Thyroid gland (tissue), 4 donors: ENCODE results near the gene CATSPERZ. TPM values are rescaled to one million over a fixed set of nuclear protein-coding genes. Genes with fewer than 3 reads are reported as not detected.

Source experiments
- DNase-seq, 2 donors: peaks; one replicate each; pipeline ENCODE4 v3.0.0-alpha.2; 2019
- H3K27ac ChIP-seq, 3 donors: fragments of 200-600 bp; sonication (generic); 1 replicate in 2 of 3; 2 replicates in 1 of 3; pipeline ENCODE4 v1.5.1; 2016 to 2019; ENCODE audit warnings: mild to moderate bottlenecking in 1 of 3, moderate library complexity in 1 of 3
- H3K27me3 ChIP-seq: fragments of 200-600 bp; sonication (generic); one replicate; pipeline ENCODE4 v1.5.1; 2019
- H3K36me3 ChIP-seq, 2 donors: fragments of 200-600 bp; sonication (generic); one replicate each; pipeline ENCODE4 v1.5.1; 2016 to 2019
- H3K4me1 ChIP-seq, 2 donors: fragments of 200-600 bp; sonication (generic); one replicate each; pipeline ENCODE4 v1.5.1; 2017 to 2019
- H3K4me3 ChIP-seq, 3 donors: fragments of 200-600 bp; sonication (generic); replicated peaks in 1 of 3; 1 replicate in 2 of 3; 2 replicates in 1 of 3; pipeline ENCODE4 v1.5.1; 2016; ENCODE audit warnings: mild to moderate bottlenecking in 1 of 3
- H3K9me3 ChIP-seq: fragments of 200-600 bp; sonication (generic); one replicate; pipeline ENCODE4 v1.5.1; 2017
- POLR2A ChIP-seq, 2 donors: fragments of 450-650 bp; IDR thresholded peaks; one replicate each; pipeline ENCODE4 v1.6.1; 2017; ENCODE audit warnings: antibody characterized with exemption in 2 of 2, mild to moderate bottlenecking in 2 of 2, moderate library complexity in 1 of 2
- WGBS, 2 donors: methylation state at CpG; one replicate each; pipeline ENCODE4 v1.1.5; 2017; 5-methylcytosine and 5-hydroxymethylcytosine counted together
- intact Hi-C: fragments of 100-400 bp; cut with DNase I; formaldehyde crosslinking; loops from one replicate; pipeline ENCODE4 v1.15.1; 2023
- total RNA-seq, 4 donors: library from RNA; depleted of rRNA; stranded (reverse); fragments of >200 nt; gene quantifications; one replicate each; pipeline ENCODE4 v1.2.3, GENCODE V29; 2016
- TF ChIP-seq, protein P1 (sequence below), 6 experiments: fragments of 200-600 bp in 3 of 6; fragments of 450-650 bp in 3 of 6; sonication (generic) in 3 of 6; IDR thresholded peaks; one replicate each; pipeline ENCODE4 v1.5.1; 2016 to 2019; ENCODE audit warnings: antibody characterized with exemption in 6 of 6, mild to moderate bottlenecking in 2 of 6, inconsistent platforms in 1 of 6, moderate library complexity in 1 of 6

The CATSPERZ gene
- total RNA-seq, 4 donors from 2014 or later: 1.0 to 3.1 TPM; not detected in 2

DNA sequence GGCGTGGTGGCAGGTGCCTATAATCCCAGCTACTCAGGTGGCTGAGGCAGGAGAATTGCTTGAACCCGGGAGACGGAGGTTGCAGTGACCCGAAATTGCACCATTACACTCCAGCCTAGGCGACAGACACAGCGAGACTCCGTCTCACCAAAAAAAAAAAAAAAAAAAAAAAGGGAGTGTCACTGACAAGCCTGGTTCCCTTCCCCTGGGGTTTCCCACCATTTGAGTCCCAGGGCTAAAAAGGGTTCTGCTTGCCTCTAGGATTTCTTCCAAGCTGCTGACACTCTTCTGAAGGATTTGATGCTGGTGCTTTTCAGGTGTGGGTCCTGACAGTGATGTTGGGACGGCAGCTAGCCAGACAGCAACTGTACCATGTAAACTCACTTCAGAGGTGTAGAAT, 38.6 kb downstream of the CATSPERZ start:
- DNase-seq: no peak
- no peaks in the 10 kb centered on the region for H3K27me3 ChIP-seq
- H3K4me3 ChIP-seq: no peak overlapping the region
- H3K36me3 ChIP-seq: no peaks in the 10 kb centered on the region
- no peaks in the 10 kb centered on the region for H3K9me3 ChIP-seq
- peaks cover 5 to 24% of the 10 kb centered on the region in 2 donors for H3K4me1 ChIP-seq
- intact Hi-C loops: no loop called here
- 65 to 84% methylated on average over 8 of the region's 8 CpGs for WGBS, 2 donors
- peak overlapping the region in 1 of 3 donors; percentile 30 for H3K27ac ChIP-seq
- TF ChIP-seq, protein P1, sequence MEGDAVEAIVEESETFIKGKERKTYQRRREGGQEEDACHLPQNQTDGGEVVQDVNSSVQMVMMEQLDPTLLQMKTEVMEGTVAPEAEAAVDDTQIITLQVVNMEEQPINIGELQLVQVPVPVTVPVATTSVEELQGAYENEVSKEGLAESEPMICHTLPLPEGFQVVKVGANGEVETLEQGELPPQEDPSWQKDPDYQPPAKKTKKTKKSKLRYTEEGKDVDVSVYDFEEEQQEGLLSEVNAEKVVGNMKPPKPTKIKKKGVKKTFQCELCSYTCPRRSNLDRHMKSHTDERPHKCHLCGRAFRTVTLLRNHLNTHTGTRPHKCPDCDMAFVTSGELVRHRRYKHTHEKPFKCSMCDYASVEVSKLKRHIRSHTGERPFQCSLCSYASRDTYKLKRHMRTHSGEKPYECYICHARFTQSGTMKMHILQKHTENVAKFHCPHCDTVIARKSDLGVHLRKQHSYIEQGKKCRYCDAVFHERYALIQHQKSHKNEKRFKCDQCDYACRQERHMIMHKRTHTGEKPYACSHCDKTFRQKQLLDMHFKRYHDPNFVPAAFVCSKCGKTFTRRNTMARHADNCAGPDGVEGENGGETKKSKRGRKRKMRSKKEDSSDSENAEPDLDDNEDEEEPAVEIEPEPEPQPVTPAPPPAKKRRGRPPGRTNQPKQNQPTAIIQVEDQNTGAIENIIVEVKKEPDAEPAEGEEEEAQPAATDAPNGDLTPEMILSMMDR (IDR thresholded peaks at IDR 0.05): no peak
- no peak for TF ChIP-seq POLR2A (IDR thresholded peaks at IDR 0.05)

DNA sequence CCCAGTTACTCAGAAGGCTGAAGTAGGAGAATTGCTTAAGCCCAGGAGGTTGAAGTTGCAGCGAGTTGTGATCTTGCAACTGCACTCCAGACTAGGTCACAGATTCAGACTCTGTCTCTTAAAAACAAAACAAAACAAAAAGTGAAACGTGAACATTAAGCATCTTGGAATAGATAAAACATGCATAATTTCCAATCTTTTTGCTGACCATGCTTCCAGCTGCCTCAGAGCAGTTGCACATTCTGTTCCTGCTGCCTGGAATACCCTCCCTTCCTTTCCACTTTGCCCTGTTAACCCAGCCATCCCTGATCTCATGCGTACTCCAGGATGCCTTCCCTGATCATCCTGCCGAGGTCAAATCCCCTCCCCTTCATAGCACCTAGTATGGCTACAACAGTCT, 39.1 kb downstream of the CATSPERZ start:
- no peaks in the 10 kb centered on the region for H3K36me3 ChIP-seq
- intact Hi-C loops: no loop called here
- peaks cover 5 to 24% of the 10 kb centered on the region in 2 donors for H3K4me1 ChIP-seq
- H3K27me3 ChIP-seq: no peaks in the 10 kb centered on the region
- no peak for TF ChIP-seq POLR2A (IDR thresholded peaks at IDR 0.05)
- TF ChIP-seq, protein P1 (IDR thresholded peaks at IDR 0.05): no peak
- no peaks in the 10 kb centered on the region for H3K9me3 ChIP-seq
- no peak overlapping the region for H3K27ac ChIP-seq
- WGBS, 2 donors: 71 to 83% methylated on average over 4 of the region's 4 CpGs
- H3K4me3 ChIP-seq: no peak overlapping the region
- DNase-seq: no peak

DNA sequence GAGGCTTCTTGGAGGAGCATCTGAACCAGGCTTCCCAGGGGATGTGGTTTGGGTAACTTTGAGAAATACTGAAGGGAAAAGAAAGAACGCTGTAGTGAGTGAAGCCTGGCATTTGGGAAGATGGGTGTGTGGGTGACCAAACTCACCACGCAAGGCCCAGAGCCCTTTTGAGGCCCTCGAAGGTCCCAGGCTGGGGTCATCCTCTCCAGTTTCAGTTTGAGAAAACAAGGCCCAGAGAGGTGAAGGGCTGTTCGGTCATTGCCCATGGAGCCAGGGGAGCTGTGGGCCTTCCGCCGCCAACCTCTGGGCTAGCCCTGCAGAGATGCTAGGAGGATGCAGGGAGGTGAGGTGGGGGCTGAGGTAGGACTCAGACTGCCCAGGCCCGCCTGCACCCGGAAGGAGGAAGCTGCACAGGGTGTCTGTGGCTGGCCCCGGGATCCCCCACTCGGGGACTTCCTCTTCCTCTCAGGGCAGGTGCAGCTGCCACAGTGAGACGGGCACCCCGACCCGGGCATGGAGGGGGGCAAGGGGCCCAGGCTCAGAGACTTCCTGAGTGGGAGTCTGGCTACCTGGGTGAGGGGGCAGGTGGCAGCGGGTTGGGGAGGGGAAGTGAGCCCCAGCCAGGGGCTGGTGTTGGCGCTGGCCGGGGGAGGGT, 39.7 kb downstream of the CATSPERZ start, which contains the start of gene CCDC88B:
TSS of gene CCDC88B (plus strand) at position 451 of the 655 bp plus-strand sequence. CDS start at position 514, 63 bp downstream.
- no peak for DNase-seq
- intact Hi-C loops: no loop called here
- Histone ChIP-seq H3K27ac (no peak within 1 kb of the TSS), H3K27me3 (no peaks in the 10 kb centered on the region), H3K36me3 (no peaks in the 10 kb centered on the region), H3K4me1 (peaks cover 2 to 24% of the 10 kb centered on the region in 2 donors), H3K9me3 (no peaks in the 10 kb centered on the region), H3K4me3 (no peak within 1 kb of the TSS)
- no peak for TF ChIP-seq POLR2A (IDR thresholded peaks at IDR 0.05)
- TF ChIP-seq, protein P1 (IDR thresholded peaks at IDR 0.05): no peak
- WGBS, 2 donors: 80 to 90% methylated on average over 16 of the region's 16 CpGs

DNA sequence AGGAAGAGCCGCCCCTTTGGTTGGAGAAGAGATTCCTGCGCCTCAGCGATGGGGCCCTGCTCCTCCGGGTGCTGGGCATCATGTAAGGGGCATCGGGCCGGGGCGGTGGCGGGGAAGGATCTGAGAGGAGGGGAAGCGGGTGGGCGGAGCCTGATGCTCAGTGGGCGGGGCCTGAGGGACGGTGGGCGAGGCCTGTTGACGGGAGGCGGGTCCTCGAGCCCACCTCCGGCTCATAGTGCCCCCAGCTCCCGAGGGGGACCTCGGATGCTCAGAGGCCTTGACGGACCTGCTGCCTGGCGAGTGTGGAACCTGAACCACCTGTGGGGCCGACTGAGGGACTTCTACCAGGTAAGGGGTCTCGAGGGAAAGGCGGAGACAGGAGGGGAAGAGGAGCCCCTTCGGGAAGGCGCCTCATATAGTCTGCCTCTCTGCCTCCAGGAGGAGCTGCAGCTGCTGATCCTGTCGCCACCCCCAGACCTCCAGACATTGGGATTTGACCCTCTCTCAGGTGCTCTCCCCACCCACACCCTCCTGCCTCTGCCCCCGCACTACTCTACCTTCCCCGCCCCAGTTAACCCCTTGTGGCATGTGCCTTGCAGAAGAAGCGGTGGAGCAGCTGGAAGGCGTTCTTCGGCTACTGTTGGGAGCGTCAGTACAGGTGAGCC, 40.6 kb downstream of the CATSPERZ start:
- 45 to 47% methylated on average over 20 to 33 of the region's 33 CpGs for WGBS, 2 donors
- H3K36me3 ChIP-seq: no peaks in the 10 kb centered on the region
- H3K4me1 ChIP-seq: peaks cover 0 to 20% of the 10 kb centered on the region in 2 donors
- no peak overlapping the region for H3K4me3 ChIP-seq
- no peaks in the 10 kb centered on the region for H3K9me3 ChIP-seq
- intact Hi-C loops: no loop called here
- H3K27ac ChIP-seq: no peak overlapping the region
- DNase-seq: no peak
- TF ChIP-seq POLR2A (IDR thresholded peaks at IDR 0.05): no peak
- TF ChIP-seq, protein P1 (IDR thresholded peaks at IDR 0.05): no peak
- no peaks in the 10 kb centered on the region for H3K27me3 ChIP-seq

DNA sequence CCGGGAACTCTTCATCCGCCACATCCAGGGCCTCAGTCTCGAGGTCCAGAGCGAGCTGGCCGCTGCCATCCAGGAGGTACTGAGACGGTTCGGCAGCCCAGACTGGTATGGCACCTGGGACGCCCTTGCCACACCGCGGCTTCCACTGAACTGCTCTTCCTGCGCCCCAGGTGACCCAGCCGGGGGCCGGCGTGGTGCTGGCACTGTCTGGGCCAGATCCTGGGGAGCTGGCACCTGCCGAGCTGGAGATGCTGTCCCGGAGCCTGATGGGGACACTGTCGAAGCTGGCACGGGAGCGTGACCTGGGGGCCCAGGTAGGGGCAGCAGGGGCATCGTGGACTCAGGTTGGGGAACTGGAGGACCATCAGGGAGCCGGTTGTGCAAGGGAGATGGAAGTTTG, 41.3 kb downstream of the CATSPERZ start:
- no peak overlapping the region for H3K4me3 ChIP-seq
- no peaks in the 10 kb centered on the region for H3K9me3 ChIP-seq
- no peak for DNase-seq
- no peak for TF ChIP-seq POLR2A (IDR thresholded peaks at IDR 0.05)
- TF ChIP-seq, protein P1 (IDR thresholded peaks at IDR 0.05): no peak
- H3K27ac ChIP-seq: no peak overlapping the region
- no peaks in the 10 kb centered on the region for H3K36me3 ChIP-seq
- intact Hi-C loops: no loop called here
- 89 to 92% methylated on average over 8 to 14 of the region's 21 CpGs for WGBS, 2 donors
- H3K4me1 ChIP-seq: peaks cover 0 to 20% of the 10 kb centered on the region in 2 donors
- H3K27me3 ChIP-seq: no peaks in the 10 kb centered on the region
